Calu3 (cell line): ENCODE measurements around the gene LRRIQ1. TPM values are rescaled to one million over a fixed set of nuclear protein-coding genes. Genes with fewer than 3 reads are reported as not detected.

Experiments
- BruUV-seq: library from RNA; stranded (reverse); fragments of 400-500 nt; replicated peaks from 2 replicates; lab custom pipeline; 2021; lab: Mats Ljungman, UMichigan
- CTCF ChIA-PET: fragments of 300-600 bp; sonication (Branson Sonifier 250); formaldehyde crosslinking; loops from one replicate; lab custom pipeline; 2022; ENCODE audit warnings: antibody characterized with exemption; lab: Charles Lee
- DNase-seq: peaks from one replicate; pipeline ENCODE4 v3.0.0; 2022
- H3K27ac Mint-ChIP-seq: one replicate; pipeline ENCODE4 v1.8.0; 2022; ENCODE audit warnings: mixed read lengths; ENCODE audit not compliant: unreplicated experiment
- H3K27me3 Mint-ChIP-seq: one replicate; pipeline ENCODE4 v1.8.0; 2022; ENCODE audit warnings: mixed read lengths; ENCODE audit not compliant: unreplicated experiment
- H3K36me3 Mint-ChIP-seq: one replicate; pipeline ENCODE4 v1.8.0; 2022; ENCODE audit warnings: mild to moderate bottlenecking, moderate library complexity, mixed read lengths; ENCODE audit not compliant: insufficient read depth, unreplicated experiment
- H3K4me1 Mint-ChIP-seq: one replicate; pipeline ENCODE4 v1.8.0; 2022; ENCODE audit warnings: mild to moderate bottlenecking, low read depth, mixed read lengths; ENCODE audit not compliant: unreplicated experiment
- H3K4me3 Mint-ChIP-seq: one replicate; pipeline ENCODE4 v1.8.0; 2022; ENCODE audit warnings: mild to moderate bottlenecking, low read depth, moderate library complexity, mixed read lengths; ENCODE audit not compliant: unreplicated experiment
- H3K9me3 Mint-ChIP-seq: one replicate; pipeline ENCODE4 v1.8.0; 2022; ENCODE audit warnings: low read depth, mixed read lengths; ENCODE audit not compliant: unreplicated experiment
- intact Hi-C: fragments of 100-400 bp; cut with micrococcal nuclease; formaldehyde crosslinking; loops from one replicate; pipeline ENCODE4 v1.10.0; 2022; ENCODE audit not compliant: unreplicated experiment
- total RNA-seq: library from RNA; stranded (reverse); gene quantifications from 2 replicates; pipeline ENCODE4 v1.2.3, GENCODE V29; 2022
- TF ChIP-seq, protein P1 (sequence below): fragments of 200-600 bp; IDR thresholded peaks from one replicate; pipeline ENCODE4 v1.8.0; 2022; ENCODE audit warnings: antibody characterized with exemption; ENCODE audit not compliant: unreplicated experiment

The LRRIQ1 gene
- total RNA-seq, 1 experiment from 2014 or later: 1.4 TPM

DNA sequence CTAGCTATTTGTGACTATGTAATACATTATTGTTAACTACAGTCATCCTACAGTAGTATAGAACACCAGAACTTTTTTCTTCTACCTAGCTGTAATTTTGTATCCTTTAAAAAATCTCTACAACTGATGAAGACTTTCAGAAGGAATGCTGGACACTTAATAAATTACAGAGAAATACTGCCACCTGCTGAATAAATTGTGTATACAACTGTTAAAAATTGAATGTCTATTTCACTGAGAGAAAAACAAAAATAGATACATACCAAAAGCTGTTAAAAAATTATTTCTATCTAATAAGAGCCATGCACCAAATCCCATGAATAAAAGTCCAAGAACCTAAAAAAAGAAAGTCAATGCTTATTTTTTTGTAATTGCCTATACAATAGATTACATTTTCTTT is 6.7 kb upstream of the LRRIQ1 start:
- Mint-ChIP-seq H3K4me3 (no peak overlapping the region), H3K4me1 (no peaks in the 10 kb centered on the region), H3K36me3 (no peaks in the 10 kb centered on the region), H3K27me3 (no peaks in the 10 kb centered on the region), H3K9me3 (no peaks in the 10 kb centered on the region), H3K27ac (no peak overlapping the region)
- intact Hi-C loops: loop anchor here (1.0 kb wide), 1 partner anchor 155 kb away; no protein-coding TSS in a partner anchor
- CTCF ChIA-PET: interaction anchor here (0.6 to 4.3 kb wide), 4 partner anchors 148 to 157 kb away, joined by 3 to 26 read pairs (median 4); no protein-coding TSS in a partner anchor
- TF ChIP-seq, protein P1, sequence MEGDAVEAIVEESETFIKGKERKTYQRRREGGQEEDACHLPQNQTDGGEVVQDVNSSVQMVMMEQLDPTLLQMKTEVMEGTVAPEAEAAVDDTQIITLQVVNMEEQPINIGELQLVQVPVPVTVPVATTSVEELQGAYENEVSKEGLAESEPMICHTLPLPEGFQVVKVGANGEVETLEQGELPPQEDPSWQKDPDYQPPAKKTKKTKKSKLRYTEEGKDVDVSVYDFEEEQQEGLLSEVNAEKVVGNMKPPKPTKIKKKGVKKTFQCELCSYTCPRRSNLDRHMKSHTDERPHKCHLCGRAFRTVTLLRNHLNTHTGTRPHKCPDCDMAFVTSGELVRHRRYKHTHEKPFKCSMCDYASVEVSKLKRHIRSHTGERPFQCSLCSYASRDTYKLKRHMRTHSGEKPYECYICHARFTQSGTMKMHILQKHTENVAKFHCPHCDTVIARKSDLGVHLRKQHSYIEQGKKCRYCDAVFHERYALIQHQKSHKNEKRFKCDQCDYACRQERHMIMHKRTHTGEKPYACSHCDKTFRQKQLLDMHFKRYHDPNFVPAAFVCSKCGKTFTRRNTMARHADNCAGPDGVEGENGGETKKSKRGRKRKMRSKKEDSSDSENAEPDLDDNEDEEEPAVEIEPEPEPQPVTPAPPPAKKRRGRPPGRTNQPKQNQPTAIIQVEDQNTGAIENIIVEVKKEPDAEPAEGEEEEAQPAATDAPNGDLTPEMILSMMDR: no peak
- BruUV-seq: no TSS peak
- DNase-seq: no peak

DNA sequence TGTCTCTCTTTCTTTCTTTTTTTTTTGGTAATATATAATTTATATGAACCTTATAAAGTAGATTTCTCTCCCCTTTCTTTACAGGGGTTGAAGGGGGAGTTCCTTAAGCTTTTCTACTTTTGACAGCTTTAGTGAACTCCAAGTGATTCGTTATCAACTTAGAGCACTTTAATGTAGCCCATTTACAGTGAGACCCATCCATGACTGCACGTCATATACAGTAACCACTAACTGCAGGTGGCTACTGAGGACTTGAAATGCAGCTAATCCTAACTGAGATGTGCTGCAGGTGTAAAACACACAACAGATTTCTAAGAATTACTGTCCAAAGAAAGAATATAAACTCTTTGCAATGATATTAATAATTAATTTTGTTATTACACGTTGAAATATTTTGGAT is 582 bp downstream of the LRRIQ1 start:
- intact Hi-C loops: no loop called here
- H3K36me3 Mint-ChIP-seq: peaks cover 10% of the 10 kb centered on the region

DNA sequence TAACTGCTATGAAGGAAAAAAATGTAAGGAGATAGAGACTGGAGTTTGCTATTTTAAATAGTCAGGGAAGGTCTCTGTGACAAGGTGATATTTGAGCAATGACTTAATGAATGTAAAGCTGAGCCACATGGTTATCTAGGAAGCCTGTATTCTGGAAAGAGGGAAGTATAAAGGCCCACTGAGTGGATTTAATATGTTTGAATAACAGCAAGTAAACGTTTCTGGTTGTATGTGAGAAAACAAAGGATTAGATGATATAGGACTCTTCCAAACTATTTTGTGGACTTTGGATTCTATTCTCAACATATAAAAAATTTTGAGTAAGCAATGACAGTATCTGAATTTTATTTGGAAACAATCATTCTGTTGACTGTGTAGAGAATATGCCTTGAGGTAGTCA is 5.2 kb downstream of the LRRIQ1 start:
- peaks cover 4% of the 10 kb centered on the region for H3K36me3 Mint-ChIP-seq
- H3K9me3 Mint-ChIP-seq: no peaks in the 10 kb centered on the region
- H3K4me3 Mint-ChIP-seq: no peak overlapping the region
- H3K27me3 Mint-ChIP-seq: no peaks in the 10 kb centered on the region
- DNase-seq: no peak
- H3K4me1 Mint-ChIP-seq: no peaks in the 10 kb centered on the region
- BruUV-seq: no TSS peak
- TF ChIP-seq, protein P1: no peak
- no peak overlapping the region for H3K27ac Mint-ChIP-seq
- intact Hi-C loops: no loop called here
- CTCF ChIA-PET: no interaction called here

More for the DNA sequence above, 582 bp downstream of the LRRIQ1 start:
- Mint-ChIP-seq H3K4me1 (no peaks in the 10 kb centered on the region), H3K27me3 (no peaks in the 10 kb centered on the region), H3K4me3 (peak overlapping the region; percentile 89), H3K27ac (peak overlapping the region; percentile 94), H3K9me3 (no peaks in the 10 kb centered on the region)
- no TSS peak for BruUV-seq
- TF ChIP-seq, protein P1: no peak
- peak; percentile 5 for DNase-seq
- CTCF ChIA-PET: interaction anchor here (0.9 kb wide), 1 partner anchor 196 kb away, joined by 3 read pairs; no protein-coding TSS in a partner anchor

DNA sequence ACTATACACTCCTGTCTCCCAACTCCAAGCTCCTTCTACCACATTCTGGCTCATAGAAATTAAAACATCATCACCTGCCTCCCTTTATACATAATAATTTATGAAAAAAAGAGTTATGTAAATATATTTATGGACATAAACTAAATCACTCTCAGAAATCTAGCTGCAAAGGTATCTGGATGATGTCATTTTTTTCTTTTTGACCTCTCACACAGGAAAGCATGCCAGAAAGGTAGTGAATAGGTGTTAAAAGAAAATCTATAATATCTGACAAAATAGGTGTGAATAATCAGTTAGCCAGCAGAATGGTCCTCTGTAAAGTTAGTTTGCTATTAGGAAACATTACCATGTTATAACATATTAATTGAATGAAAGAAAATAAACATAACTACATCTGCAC is 7.7 kb downstream of the LRRIQ1 start:
- H3K27me3 Mint-ChIP-seq: no peaks in the 10 kb centered on the region
- H3K27ac Mint-ChIP-seq: no peak overlapping the region
- intact Hi-C loops: no loop called here
- no peaks in the 10 kb centered on the region for H3K36me3 Mint-ChIP-seq
- CTCF ChIA-PET: no interaction called here
- no peaks in the 10 kb centered on the region for H3K9me3 Mint-ChIP-seq
- no peak for DNase-seq
- no peak overlapping the region for H3K4me3 Mint-ChIP-seq
- H3K4me1 Mint-ChIP-seq: no peaks in the 10 kb centered on the region
- TF ChIP-seq, protein P1: no peak
- no TSS peak for BruUV-seq
